Erythroblast (primary cell): Measurements from ENCODE around the gene CCNDBP1.

Experiments used
- GATA1 ChIP-seq: IDR thresholded peaks from 2 replicates; pipeline ENCODE4 v1.6.1; 2011; ENCODE audit warnings: low read depth, mild to moderate bottlenecking, control low read depth, low read length, moderate library complexity
- POLR2A ChIP-seq: IDR thresholded peaks from 2 replicates; pipeline ENCODE4 v1.6.1; 2011; ENCODE audit warnings: mild to moderate bottlenecking, low read length

DNA sequence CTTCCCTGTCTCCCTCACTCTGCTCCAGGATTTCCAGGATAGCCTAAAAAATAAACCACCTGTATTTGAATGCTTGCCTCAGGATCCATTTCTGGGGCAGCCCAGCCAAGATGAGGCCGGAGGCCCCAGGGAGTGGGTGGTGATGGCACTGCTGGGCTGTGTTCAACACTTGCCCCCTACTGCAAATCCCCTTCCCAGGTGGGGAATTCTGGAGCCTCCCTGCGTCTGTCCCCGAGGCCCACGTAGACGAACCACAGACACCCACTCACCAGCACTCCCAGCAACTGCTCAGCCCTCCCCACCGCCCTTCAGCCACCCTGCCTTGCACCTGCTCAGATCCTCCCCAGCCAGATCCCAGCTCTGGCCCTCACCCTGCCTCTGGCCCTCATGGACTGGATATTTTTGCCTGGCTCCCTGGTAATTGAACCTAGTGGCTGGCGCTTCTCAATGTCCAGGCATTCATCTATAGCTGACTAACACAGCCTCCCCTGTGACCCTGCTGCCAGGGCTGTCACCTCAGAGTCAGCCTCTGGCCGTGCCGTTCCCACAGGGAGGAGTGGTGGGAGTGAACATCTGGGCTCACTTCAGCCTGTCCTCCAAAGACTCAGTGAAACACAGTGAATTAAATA is 52.8 kb downstream of the CCNDBP1 start:
- no peak for TF ChIP-seq POLR2A
- TF ChIP-seq GATA1, result no peak
